GM18858 (cell line): ENCODE results near the gene SLC6A12.

Source experiments
- ATAC-seq: cut with Tn5 transposase; IDR thresholded peaks from one replicate; pipeline ENCODE4 v1.9.1; 2021; ENCODE audit not compliant: unreplicated experiment

SLC6A12 gene

DNA sequence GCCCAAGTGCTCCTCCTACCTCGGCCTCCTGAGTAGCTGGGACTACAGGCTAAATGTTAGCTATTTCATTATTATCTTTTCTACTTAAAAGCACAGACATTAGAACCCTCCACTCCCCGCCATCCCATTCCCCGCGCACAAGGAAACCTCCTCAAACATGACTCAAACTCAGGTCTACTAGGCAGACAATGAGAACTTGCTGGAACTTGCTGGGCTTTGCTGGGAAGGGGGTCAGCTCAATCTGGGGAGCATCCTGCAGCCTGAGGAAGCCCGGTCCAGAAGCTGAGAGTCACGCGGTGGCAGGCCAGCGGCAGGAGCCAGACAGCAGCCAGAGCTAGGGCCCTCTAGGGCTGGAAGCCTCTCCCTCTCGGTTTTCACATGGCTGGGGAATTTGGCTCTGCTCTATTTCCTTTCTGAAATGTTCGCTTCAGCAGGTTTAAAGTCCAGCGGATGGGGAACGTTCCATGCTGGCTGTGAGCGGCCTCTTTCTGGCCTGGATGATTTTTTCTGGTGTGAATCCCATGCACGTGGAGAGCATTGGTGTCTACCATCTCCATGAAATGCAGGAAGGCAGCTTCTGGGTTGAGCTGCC, 68.5 kb downstream of the SLC6A12 start:
- no peak for ATAC-seq

DNA sequence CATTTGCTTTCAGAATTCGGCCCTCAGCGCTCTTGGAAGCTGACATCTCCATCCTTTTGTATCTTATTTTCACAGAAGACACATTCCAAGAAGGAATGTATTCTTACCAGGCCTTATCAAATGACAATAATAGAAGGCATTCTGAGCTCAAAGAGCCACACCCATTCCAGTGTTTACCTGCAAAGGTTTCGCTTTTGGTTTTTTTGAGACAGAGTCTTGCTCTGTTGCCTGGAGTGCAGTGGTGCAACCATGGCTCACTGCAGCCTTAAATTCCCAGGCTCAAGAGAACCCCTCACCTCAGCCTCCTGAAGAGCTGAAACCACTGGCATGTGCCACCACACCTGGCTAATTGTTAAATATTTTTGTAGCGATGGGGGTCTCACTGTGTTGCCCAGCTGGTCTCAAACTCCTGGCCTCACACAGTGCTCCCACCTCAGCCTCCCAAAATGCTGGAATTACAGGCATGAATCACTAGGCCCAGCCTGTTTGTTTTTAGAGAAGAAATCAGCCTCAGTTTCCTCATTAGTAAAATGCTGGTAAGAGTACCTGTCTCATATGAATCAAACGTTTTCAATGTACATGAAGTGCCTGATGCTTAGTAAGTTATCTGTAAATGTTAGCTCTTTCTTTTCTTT, 69.2 kb downstream of the SLC6A12 start:
- ATAC-seq: no peak

DNA sequence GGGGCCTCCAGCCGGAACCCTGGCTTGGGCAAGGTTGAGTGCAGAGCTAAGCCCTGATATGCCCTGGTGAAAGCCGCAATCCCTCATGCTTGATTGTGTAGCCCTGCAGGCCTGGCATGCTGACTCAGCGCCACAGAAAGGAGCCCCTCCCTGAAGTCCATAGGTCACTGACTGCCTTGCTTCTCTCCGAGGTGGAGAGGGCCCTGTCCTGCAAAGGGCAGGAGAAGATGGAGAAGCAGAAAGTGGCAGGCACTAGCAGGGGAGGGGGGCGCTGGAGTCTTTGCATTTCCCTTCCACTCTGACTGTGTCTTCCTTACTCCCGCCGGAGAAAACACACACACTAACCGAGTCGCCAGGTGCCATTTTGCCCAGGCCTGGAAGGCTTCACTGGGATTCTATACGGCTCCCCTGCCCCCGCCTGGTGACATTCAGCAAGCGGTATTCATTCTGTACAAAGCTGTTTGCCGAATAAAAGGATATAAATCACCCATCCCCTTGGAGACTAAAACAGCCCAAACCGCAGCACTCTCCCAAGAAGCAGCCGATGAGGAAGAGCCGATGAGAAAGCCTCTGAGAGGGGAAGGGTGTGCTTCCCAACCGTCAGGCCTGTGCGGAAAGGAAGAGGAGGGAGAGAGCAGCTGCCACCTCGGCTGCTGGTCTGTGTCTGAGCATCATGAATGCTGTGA, 69.8 kb downstream of the SLC6A12 start:
- ATAC-seq: no peak

DNA sequence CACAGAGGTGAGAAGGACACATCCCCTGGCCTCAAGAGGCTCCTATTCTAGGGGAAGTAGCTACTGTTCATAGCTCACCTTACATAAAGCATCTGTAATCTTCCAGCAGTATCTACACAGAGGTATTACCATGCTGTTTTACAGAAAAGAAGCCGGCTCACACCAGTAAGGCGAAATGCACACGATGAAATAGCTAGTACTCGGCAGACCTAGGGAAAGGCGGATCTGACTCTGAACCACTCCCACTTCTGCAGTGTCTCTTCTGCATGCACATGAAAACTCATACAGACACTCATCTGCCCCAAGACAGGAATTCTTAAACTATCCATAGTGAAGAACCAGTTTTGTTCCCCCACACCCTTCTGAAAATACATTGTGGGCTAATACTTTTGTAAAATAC, 73.8 kb downstream of the SLC6A12 start:
- no peak for ATAC-seq
